HCT116 (cell line): ENCODE results near the gene GLYATL3. TPM values are rescaled to one million over a fixed set of nuclear protein-coding genes. Genes with fewer than 3 reads are reported as not detected.

Source experiments
- ATAC-seq: fragments of 200-7000 bp; cut with Tn5 transposase; 2 replicates; pipeline ENCODE4 v1.9.1; 2020; ENCODE audit warnings: mild to moderate bottlenecking, moderate library complexity
- BruUV-seq: library from RNA; stranded (reverse); fragments of 400-500 nt; replicated peaks from 2 replicates; lab custom pipeline; 2021; lab: Mats Ljungman, UMichigan
- CTCF ChIA-PET: fragments of 300-600 bp; sonication (Branson Sonifier 250); formaldehyde crosslinking; loops from one replicate; lab custom pipeline; 2021; ENCODE audit warnings: antibody characterized with exemption; lab: Charles Lee
- POLR2A ChIA-PET: fragments of 300-600, 350-600 bp; sonication (Branson Sonifier 250); formaldehyde crosslinking; loops from one replicate; lab custom pipeline; 2021; ENCODE audit warnings: antibody characterized with exemption; lab: Charles Lee
- RAD21 ChIA-PET, 2 experiments: fragments of 300-600 bp; sonication (Branson Sonifier 250); formaldehyde crosslinking; loops; one replicate each; lab custom pipeline; 2023; ENCODE audit warnings: low total read pairs in 2 of 2; ENCODE audit not compliant: uncharacterized antibody in 2 of 2, unreplicated experiment in 2 of 2, low non-redundant PET in 1 of 2; lab: Charles Lee
- DNase-seq: peaks from one replicate; pipeline ENCODE4 v3.0.0-alpha.2; 2010; ENCODE audit warnings: low read depth, low spot score
- H2AFZ ChIP-seq: fragments of 200-600 bp; shearing (Covaris generic), sonication (generic); 2 replicates; pipeline ENCODE4 v1.6.1; 2017; ENCODE audit warnings: low read depth, mixed run types, mixed read lengths, antibody characterized with exemption, low read length; ENCODE audit not compliant: poor library complexity, severe bottlenecking
- H3K27ac ChIP-seq: 2 replicates; pipeline ENCODE4 v1.5.1; 2012; ENCODE audit warnings: low read depth, low read length
- H3K27me3 ChIP-seq: fragments of 200-600 bp; sonication (generic); 2 replicates; pipeline ENCODE4 v1.6.1; 2016; ENCODE audit warnings: mixed run types, low read length, mixed read lengths; ENCODE audit not compliant: insufficient read depth
- H3K36me3 ChIP-seq, 2 experiments: fragments of 200-500 bp in 1 of 2; fragments of 200-600 bp in 1 of 2; sonication (Bioruptor generic) in 1 of 2; sonication (generic) in 1 of 2; 2 replicates each; pipeline versions ENCODE4 v1.5.1 to v1.6.1; 2014 to 2016; ENCODE audit warnings: low read length in 2 of 2, inconsistent platforms in 1 of 2, mixed read lengths in 1 of 2, mixed run types in 1 of 2; ENCODE audit not compliant: insufficient read depth in 2 of 2, control insufficient read depth in 1 of 2
- H3K4me1 ChIP-seq, 2 experiments: fragments of 200-600 bp in 1 of 2; sonication (generic) in 1 of 2; 2 replicates each; pipeline versions ENCODE4 v1.5.1 to v1.6.1; 2012 to 2017; ENCODE audit warnings: low read length in 2 of 2, inconsistent platforms in 1 of 2, mild to moderate bottlenecking in 1 of 2, mixed read lengths in 1 of 2, mixed run types in 1 of 2, moderate library complexity in 1 of 2; ENCODE audit not compliant: insufficient read depth in 2 of 2, control insufficient read depth in 1 of 2
- H3K4me2 ChIP-seq: fragments of 200-600 bp; sonication (generic); 2 replicates; pipeline ENCODE4 v1.6.1; 2017; ENCODE audit warnings: mixed run types, low read length, mixed read lengths
- H3K4me3 ChIP-seq, 2 experiments: fragments of 200-600 bp in 1 of 2; sonication (generic) in 1 of 2; replicated peaks in 1 of 2; 2 replicates each; pipeline ENCODE4 v1.5.1; 2011 to 2016; ENCODE audit warnings: low read length in 2 of 2, control low read depth in 1 of 2, low read depth in 1 of 2, mild to moderate bottlenecking in 1 of 2, mixed read lengths in 1 of 2, mixed run types in 1 of 2
- H3K79me2 ChIP-seq: fragments of 200-600 bp; sonication (generic); 2 replicates; pipeline ENCODE4 v1.6.1; 2017; ENCODE audit warnings: mild to moderate bottlenecking, mixed run types, low read length, moderate library complexity, mixed read lengths; ENCODE audit not compliant: insufficient read depth
- H3K9ac ChIP-seq: fragments of 200-600 bp; sonication (generic); 2 replicates; pipeline ENCODE4 v1.6.1; 2016; ENCODE audit warnings: low read length, mixed read lengths
- H3K9me2 ChIP-seq: fragments of 200-600 bp; sonication (generic), shearing (Covaris generic); 2 replicates; pipeline ENCODE4 v1.6.1; 2017; ENCODE audit warnings: mixed run types, mild to moderate bottlenecking, moderate library complexity; ENCODE audit not compliant: insufficient read depth
- H3K9me3 ChIP-seq, 2 experiments: fragments of 200-500 bp in 1 of 2; fragments of 200-600 bp in 1 of 2; sonication (Bioruptor generic) in 1 of 2; sonication (generic) in 1 of 2; 2 replicates each; pipeline ENCODE4 v1.6.1; 2014 to 2017; ENCODE audit warnings: low read length in 2 of 2, mixed read lengths in 2 of 2, inconsistent platforms in 1 of 2, low read depth in 1 of 2, mild to moderate bottlenecking in 1 of 2, mixed run types in 1 of 2, moderate library complexity in 1 of 2; ENCODE audit not compliant: control insufficient read depth in 1 of 2, insufficient read depth in 1 of 2
- H4K20me1 ChIP-seq: fragments of 200-600 bp; sonication (generic), shearing (Covaris generic); 2 replicates; pipeline ENCODE4 v1.6.1; 2017; ENCODE audit warnings: mixed run types, mild to moderate bottlenecking, moderate library complexity; ENCODE audit not compliant: insufficient read depth
- CTCF ChIP-seq, 3 experiments: fragments of 200-600 bp in 1 of 3; sonication (generic) in 1 of 3; IDR thresholded peaks in 2 of 3; conservative IDR thresholded peaks in 1 of 3; 2 replicates each; pipeline ENCODE4 v1.5.1; 2012 to 2017; ENCODE audit warnings: low read depth in 2 of 3, low read length in 2 of 3, antibody characterized with exemption in 1 of 3, borderline replicate concordance in 1 of 3, control low read depth in 1 of 3, mild to moderate bottlenecking in 1 of 3, mixed read lengths in 1 of 3, mixed run types in 1 of 3, moderate library complexity in 1 of 3; ENCODE audit not compliant: insufficient read depth in 1 of 3
- ELF1 ChIP-seq: IDR thresholded peaks from 2 replicates; pipeline ENCODE4 v1.6.1; 2012; ENCODE audit warnings: low read depth, borderline replicate concordance
- FOSL1 ChIP-seq: IDR thresholded peaks from 2 replicates; pipeline ENCODE4 v1.6.1; 2012; ENCODE audit warnings: low read depth
- RAD21 ChIP-seq: IDR thresholded peaks from 2 replicates; pipeline ENCODE4 v1.6.1; 2012; ENCODE audit warnings: low read depth, mild to moderate bottlenecking
- ZNF274 ChIP-seq: fragments of 200-500 bp; sonication (Bioruptor generic); IDR thresholded peaks from 2 replicates; pipeline ENCODE4 v1.6.1; 2014; ENCODE audit warnings: mild to moderate bottlenecking, low read depth, low read length, inconsistent platforms
- intact Hi-C: fragments of 100-400 bp; cut with micrococcal nuclease; formaldehyde crosslinking; loops from 2 replicates; pipeline ENCODE4 v1.10.0; 2022
- total RNA-seq: library from RNA; stranded (reverse); gene quantifications from one replicate; pipeline ENCODE4 v1.2.1, GENCODE V29; 2021; ENCODE audit not compliant: unreplicated experiment
- TF ChIP-seq, protein P1 (sequence below): IDR thresholded peaks from 2 replicates; pipeline ENCODE4 v1.6.1; 2011; ENCODE audit warnings: mild to moderate bottlenecking, low read length, moderate library complexity; ENCODE audit not compliant: insufficient replicate concordance; ENCODE audit errors: extremely low read depth

The GLYATL3 gene
- total RNA-seq, 1 experiment from 2014 or later, result not detected

- Histone ChIP-seq H3K27me3 (no peaks in the 10 kb centered on the region), H3K4me1 (peaks cover 30 to 46% of the 10 kb centered on the region in 2 experiments), H3K9me3 (no peaks in the 10 kb centered on the region), H3K4me3 (no peak overlapping the region), H3K4me2 (no peak overlapping the region), H3K36me3 (no peaks in the 10 kb centered on the region), H3K27ac (no peak overlapping the region), H2AFZ (peak overlapping the region; percentile 27), H3K9me2 (no peaks in the 10 kb centered on the region), H3K79me2 (peaks cover 24% of the 10 kb centered on the region), H4K20me1 (no peaks in the 10 kb centered on the region), H3K9ac (no peak overlapping the region)
- TF ChIP-seq, protein P1, sequence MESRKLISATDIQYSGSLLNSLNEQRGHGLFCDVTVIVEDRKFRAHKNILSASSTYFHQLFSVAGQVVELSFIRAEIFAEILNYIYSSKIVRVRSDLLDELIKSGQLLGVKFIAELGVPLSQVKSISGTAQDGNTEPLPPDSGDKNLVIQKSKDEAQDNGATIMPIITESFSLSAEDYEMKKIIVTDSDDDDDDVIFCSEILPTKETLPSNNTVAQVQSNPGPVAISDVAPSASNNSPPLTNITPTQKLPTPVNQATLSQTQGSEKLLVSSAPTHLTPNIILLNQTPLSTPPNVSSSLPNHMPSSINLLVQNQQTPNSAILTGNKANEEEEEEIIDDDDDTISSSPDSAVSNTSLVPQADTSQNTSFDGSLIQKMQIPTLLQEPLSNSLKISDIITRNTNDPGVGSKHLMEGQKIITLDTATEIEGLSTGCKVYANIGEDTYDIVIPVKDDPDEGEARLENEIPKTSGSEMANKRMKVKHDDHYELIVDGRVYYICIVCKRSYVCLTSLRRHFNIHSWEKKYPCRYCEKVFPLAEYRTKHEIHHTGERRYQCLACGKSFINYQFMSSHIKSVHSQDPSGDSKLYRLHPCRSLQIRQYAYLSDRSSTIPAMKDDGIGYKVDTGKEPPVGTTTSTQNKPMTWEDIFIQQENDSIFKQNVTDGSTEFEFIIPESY, result no peak
- no peak for TF ChIP-seq ZNF274
- no peak for TF ChIP-seq FOSL1
- peak; percentile 17 to 36 (median 26); a peak in 3 of 6 replicates for TF ChIP-seq CTCF (IDR thresholded peaks at IDR 0.05 in 2 of 3, conservative IDR thresholded peaks at IDR 0.05 in 1 of 3; ENCODE audit: borderline replicate concordance in 1 of 3, insufficient read depth in 1 of 3, low read depth in 2 of 3, low read length in 2 of 3)
- peak; percentile 29; the same call in 1 of the 2 replicates for TF ChIP-seq RAD21
- no peak for TF ChIP-seq ELF1
- ATAC-seq (no peak), DNase-seq (no peak)
- ChIA-PET POLR2A (interaction anchor here (1.6 kb wide), 1 partner anchor 58 kb away, joined by 5 read pairs; no protein-coding TSS in a partner anchor), RAD21 (no interaction called here), CTCF (interaction anchor here (0.7 to 2.6 kb wide), 3 partner anchors 14 to 21 kb away, joined by 3 to 21 read pairs (median 3); no protein-coding TSS in a partner anchor)
- BruUV-seq, result no TSS peak
- intact Hi-C loops, result no loop called here
Observed at GRCh38 chr6:49548613-49549304, 49.0 kb downstream of the GLYATL3 start.
